Transverse colon (tissue), 3 donors: ENCODE measurements around the gene FANCG.

Source experiments
- POLR2A ChIP-seq: fragments of 450-650 bp; IDR thresholded peaks from one replicate; pipeline ENCODE4 v1.6.1; 2016; ENCODE audit warnings: antibody characterized with exemption, mild to moderate bottlenecking, moderate library complexity
- TF ChIP-seq, protein P1 (sequence below), 5 experiments: fragments of 200-600 bp in 3 of 5; fragments of 450-650 bp in 2 of 5; sonication (generic) in 3 of 5; IDR thresholded peaks; 1 replicate in 2 of 5; 2 replicates in 3 of 5; pipeline ENCODE4 v1.5.1; 2016 to 2017; ENCODE audit warnings: antibody characterized with exemption in 5 of 5, inconsistent platforms in 3 of 5, mild to moderate bottlenecking in 2 of 5, moderate library complexity in 1 of 5

DNA sequence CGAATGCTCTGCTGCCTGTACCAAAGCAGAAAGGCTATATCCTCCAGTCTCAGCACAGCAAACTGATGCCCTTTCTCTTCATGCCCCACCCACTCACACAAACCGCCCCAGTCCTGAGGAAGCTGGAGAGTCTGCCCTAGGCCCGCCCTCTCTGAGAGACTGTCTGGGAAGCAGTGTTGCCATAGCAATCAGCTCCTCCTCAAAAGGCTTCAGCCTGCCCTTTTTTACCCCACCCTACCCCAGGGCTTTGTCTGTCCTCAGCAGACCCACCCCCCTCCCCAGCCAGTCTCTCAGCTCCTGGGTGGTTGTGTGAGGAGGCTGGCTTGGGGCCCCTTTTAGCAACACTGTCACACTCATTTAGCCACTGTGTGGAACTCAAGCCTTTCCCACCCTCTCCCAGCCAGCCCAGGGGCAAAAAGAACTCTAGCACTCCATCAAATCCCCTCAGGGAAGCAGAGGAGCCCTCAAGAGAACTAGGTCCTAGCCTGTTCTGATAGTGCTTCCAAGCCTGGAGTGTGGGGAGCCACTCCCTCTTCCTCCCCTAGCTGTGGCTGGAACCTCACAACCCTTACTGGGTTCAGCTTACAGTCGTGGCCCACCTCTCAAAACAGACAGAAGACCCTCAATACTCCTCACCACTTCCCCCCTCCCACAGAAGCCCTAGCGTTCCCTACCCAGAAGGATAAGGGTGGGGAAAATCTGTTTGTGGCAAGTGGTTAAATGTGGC, 34.5 kb upstream of the FANCG start:
- TF ChIP-seq, protein P1, sequence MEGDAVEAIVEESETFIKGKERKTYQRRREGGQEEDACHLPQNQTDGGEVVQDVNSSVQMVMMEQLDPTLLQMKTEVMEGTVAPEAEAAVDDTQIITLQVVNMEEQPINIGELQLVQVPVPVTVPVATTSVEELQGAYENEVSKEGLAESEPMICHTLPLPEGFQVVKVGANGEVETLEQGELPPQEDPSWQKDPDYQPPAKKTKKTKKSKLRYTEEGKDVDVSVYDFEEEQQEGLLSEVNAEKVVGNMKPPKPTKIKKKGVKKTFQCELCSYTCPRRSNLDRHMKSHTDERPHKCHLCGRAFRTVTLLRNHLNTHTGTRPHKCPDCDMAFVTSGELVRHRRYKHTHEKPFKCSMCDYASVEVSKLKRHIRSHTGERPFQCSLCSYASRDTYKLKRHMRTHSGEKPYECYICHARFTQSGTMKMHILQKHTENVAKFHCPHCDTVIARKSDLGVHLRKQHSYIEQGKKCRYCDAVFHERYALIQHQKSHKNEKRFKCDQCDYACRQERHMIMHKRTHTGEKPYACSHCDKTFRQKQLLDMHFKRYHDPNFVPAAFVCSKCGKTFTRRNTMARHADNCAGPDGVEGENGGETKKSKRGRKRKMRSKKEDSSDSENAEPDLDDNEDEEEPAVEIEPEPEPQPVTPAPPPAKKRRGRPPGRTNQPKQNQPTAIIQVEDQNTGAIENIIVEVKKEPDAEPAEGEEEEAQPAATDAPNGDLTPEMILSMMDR (IDR thresholded peaks at IDR 0.05), result no peak
- no peak for TF ChIP-seq POLR2A
